Activated naive CD8-positive, alpha-beta T cell treated with anti-CD3 and anti-CD28 coated beads, Interleukin-2, amount 50 U/mL, for 16 hours (primary cell): ENCODE measurements around the gene SRRD.

Source experiments
- DNase-seq: peaks from one replicate; pipeline ENCODE4 v3.0.0-alpha.2; 2020; ENCODE audit warnings: low read depth, low spot score

Gene SRRD

GRCh38 chr22:26453216-26453615, 30.5 kb upstream of the SRRD start:
- DNase-seq: no peak

GRCh38 chr22:26453812-26454500, 29.7 kb upstream of the SRRD start:
- DNase-seq: no peak

DNA sequence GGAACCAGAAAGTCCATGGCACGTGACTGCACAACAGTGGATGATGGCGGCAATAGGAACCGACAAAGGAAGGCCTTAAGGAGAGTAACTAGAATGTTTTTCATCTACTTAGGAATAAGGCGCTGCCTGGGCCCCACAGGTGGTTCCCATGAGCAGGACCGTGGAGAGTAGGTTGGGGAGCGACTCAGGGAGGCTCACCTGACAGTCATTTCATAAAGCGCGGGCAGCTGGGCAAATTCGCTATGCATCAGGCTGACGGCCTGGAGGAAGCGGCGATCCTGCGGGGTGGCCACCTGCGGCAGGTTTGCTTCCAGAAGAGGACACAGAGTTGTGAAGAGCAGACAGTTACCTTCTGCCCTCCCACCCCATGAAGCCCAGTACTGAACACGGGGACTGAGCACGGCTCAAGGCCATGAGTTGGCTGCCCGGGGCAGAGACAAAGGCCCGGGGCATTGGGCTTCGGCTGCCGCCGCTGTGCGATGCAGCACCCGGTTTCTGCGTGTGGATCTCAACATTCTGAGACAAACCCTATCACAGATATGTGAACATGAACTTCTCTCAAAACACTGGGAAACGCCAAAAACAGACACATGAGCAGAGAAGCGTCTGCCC, 25.9 kb upstream of the SRRD start:
- no peak for DNase-seq

DNA sequence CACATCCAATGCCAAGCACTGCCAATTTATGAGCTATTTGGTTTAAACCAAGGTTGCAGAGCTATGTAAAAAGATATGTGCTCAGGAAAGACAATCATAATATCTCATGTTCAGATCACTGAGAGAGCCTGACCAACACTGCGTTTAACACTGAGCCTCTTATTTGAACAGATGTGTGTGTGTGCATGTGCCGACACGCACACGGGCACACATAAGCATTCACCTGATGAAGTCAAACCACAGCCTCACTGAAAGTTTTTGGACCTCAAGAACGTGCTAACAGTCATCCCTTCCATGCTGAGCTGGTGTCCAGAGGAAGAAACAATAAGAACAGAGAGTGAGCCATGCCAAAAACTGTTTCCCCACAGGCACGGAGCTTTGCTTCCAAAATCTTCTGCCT, 23.5 kb upstream of the SRRD start:
- DNase-seq: no peak

DNA sequence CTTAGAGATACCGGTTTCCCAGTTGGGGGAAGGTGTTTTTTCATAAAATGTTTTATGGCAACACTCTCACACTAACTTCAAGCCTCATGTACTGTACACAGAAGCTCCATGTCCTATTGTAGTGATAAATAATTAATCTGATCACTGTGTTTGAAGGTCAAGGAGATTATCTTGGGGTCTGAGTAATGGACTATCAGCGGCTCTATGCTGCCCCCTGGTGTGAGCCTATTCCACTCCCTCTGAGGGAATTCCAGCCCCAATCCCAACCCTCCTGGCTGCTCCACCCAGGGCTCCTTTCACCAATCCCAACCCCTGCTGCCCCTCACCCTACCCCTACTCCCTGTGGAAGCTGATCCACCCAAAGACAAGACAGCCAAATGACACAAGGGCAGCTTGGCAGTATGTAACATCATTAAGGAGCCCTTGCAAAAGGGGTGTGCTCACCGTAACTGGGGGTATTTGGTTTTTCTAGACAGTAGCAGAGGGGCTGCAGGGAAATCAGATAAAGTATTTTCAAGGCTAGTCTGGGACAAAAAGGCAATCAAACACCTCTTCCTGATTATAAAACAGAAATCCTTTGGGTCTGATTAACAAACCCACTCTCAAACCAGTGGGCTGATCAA, 22.4 kb upstream of the SRRD start:
- DNase-seq: no peak

- DNase-seq: no peak
Observed at GRCh38 chr22:26462051-26462450, 21.6 kb upstream of the SRRD start.

DNA sequence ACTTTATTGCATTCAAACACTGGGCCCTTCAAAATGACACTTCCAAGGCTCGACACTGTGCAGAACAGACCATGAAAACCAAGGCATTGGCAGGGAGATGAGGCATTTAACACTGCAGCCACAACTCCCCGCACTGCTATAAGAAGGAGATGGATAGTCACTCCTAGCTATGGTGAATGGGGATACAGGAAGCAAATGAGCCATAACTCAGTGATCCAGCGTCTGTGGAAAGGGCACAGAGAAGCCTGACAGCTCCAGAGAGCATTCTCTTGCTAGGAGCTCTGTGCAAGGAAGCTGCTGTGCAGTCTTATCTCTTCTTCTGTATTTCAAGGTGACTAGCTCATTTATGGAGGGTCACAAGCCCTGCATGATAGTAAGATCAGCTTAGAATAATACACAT, 21.0 kb upstream of the SRRD start:
- no peak for DNase-seq

DNA sequence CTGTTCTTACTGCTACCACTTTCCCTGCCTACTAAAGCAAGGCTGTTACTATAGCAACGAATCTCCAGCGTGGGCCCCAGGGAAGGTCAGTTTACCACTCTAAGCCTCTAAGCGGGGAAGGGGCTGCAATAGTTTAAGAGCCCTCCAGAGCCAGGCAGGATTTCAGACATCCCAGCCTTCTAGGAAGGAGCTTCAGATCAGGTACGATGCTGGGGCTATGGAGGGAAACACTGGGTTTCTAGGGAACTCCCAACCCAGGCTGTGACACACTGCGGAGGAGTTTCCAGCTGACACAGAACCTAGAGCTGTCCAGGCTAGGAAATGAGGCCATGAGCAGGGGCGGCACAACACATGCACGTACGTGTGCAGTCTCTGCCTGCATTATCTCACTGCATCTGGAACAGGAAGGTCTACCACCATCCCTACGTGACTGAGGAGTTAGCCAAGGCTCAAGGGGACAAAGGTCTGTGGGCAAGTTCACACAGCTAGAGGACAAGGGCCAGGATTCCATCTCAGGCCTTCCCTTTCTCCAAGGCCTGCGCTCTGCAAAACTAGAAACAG, 20.5 kb upstream of the SRRD start:
- no peak for DNase-seq

DNA sequence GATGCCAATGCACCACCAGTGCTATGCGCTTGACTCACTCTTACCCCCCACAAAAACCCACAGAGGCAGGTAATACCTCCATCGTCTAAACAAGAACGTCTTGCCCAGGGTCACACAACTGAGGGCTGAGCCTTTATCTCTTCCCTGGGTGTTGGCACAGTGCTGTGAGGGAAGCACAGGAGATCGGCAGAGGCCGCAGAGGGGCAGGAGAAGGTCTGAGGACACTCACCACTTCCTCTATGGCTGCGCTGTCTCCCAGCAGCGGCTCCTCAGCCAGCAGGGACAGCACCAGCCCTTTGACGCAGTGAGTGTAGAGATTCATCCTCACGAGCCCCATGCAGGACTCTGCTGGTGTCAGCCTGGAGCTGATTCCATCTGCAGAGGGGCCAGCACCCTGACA, 20.0 kb upstream of the SRRD start:
- no peak for DNase-seq

DNA sequence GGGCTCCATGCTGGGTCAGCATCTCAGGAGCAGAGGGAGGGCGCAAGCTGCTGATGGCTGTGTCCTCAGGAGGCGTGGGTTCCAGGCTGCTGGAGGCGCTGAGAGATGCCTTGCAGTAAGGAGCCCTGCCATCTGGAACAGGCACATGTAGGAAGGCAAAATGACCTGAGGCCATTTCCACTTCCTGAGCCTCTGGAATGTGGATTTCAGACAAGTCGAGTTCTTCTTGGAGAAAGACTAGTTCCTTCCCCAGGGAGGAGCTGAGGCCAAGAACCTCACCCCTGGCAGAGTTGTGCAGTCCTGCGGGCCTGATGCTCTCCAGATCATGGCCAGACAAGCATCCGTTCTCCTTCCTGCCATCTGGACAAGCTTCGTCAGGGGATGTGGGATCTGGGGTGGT, 19.4 kb upstream of the SRRD start:
- DNase-seq: no peak

DNA sequence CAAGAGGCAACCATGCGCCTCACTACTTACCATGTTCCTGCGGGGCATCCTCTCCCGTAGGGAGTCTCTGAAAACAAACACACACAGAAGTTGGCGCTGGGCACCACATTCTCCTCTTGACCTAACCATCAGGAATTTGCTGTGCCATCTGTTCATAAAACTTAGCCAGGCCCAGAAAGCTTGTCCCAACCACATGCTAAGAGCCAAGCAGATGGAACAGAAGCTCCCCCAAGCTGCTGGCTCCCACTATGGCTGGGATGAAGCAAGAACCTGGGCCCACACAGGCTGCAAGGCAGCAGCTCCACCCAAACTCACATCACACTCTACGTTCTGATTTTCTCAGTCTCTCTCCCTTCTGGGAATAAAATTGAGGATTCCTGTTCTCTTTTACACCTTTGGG, 17.5 kb upstream of the SRRD start:
- DNase-seq: no peak

DNA sequence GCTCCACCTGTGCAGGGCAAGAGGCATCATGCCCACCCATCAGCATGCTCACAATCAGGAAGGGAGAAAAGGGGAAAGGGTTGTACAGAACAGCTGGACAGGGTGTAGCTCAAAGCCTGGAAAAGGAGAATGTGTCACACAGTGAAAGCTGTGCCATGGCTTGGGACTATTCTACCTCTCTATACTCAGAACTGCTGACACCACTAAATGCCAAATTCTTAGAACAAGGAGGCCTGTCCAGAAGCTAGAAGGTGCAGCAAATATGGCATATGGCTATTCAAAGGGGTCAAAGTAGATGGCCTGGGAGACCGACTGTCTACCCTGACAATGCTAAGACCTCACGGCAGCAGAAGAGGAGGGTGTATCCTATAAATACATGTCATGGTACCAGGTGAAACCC, 12.9 kb upstream of the SRRD start:
- no peak for DNase-seq

DNA sequence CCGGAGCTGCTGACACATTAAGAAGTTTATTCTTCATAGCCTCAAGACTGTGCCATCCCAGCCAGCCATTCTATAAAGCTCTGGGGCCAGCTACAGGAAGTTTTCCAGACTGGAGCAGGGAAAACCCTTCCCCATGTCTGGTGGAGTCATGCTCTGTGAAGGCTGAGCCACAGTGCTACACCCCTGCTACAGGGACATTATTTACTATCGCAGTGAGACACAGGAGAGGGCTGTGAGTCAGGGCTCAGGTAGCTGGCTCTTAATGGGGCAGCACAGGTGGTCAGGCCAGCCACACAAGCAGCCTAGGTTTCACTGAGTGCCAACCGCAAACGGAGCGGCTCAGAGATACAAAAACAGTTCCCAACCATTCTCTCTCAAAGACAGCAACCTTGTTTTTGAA, 12.2 kb upstream of the SRRD start:
- no peak for DNase-seq

DNA sequence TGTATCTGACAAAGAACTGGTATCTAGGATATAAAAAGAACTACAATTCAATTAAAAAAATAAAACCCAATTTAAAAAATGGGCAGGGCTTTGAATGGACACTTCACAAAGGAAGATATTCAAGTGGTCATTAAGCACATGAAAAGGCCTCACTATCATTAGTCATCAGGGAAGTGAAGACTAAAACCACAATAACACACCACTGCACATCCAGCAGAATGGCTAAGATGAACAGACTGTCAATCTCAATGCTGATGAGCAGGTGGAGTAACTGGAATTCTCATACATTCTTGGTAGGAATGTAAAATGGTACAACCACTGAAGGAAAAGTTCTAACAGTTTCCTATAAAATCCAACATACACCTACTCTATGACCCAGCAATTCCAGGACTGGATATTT, 9.0 kb upstream of the SRRD start:
- DNase-seq: no peak

GRCh38 chr22:26476705-26477340, 6.9 kb upstream of the SRRD start:
- DNase-seq: no peak

DNA sequence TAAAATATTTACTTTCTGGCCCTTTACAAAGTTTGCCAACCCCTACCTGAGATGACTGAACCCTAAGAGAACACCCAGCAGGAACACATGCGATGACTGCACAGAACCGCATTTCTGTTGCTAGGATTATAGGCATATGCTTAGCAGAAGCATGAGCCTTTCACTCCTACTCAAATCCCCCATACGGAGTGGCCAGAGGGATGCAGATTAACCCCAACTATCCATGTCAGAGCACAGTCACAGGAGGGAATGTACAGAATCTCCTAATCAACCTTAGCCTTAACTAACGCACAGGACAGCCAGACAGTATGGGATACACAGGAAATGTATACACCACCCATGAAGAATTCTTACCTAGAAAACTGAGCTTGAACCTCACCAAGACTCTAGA, 6.3 kb upstream of the SRRD start:
- DNase-seq: no peak

DNA sequence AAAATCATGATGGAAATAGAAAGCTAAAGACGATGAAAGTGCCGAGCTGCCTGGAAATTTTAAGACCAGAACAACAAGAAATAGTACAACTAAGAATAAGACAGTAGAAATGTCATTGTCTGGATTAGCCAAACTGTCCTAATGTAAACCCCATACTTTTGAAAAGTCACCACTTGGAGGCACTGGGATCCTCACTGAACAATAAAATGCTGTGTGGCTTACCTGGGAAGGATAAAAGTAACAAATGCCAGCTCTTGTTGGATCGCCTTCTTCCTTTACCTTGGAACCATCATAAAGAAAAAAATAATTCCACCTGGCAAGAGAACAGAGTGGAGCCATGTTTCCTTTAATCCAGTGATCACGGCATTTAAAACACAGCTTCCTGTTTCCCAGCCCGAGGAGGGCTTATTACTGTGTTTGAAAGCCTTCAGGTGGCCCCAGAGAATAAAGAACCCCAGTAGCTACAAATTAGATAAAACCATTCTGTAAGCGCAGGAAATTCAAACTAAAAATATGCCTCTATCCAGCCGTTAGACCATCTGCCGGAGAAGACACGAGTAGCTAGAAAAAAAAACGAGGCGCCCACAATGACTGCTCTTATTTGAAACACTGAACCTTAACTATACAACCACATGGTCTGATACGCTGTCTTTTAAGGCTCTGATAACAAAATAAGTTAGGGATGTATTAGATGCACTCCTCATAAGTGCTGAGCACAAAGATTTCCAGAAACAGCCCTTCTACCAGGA, 4.5 kb upstream of the SRRD start:
- no peak for DNase-seq

- DNase-seq: no peak
Observed at GRCh38 chr22:26479792-26480610, 3.7 kb upstream of the SRRD start.

DNA sequence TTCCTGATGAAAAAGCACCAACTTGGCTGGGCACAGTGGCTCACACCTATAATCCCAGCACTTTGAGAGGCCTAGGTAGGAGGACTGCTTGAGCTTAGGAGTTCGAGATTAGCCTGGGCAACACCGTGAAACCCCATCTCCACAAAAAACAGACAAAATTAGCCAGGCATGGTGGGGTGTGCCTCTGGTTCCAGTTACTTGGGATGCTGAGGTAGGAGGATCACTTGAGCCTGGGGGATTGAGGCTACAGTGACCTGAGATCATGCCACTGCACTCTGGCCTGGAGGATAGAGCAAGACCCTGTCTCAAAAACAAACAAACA, 3.1 kb upstream of the SRRD start:
- DNase-seq: no peak

DNA sequence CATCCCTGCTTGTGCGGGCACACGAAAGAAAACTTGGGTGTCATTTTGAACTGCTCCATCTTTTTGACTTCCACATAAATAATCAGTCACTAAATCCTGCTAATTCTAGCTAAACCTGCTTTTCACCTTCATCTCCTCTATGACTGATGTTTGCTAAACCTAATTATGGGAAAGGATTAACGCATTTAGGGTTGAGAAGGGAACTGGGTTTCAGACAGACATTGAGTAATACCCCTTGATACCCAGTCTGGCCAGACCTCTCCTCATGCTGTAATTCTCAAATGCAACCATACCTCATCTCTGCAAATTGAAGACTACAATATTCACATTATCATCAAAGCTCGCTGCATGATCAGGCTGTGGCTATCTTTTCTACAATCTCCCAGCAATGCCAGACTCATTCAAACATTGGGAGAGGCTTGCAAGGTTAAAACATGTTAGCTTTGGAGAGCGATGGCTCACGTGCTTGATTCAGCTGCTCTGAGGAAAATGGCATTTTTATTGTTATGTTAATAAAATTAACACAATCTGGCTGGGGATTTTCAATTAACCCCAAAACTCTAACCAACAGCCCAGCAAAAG, 2.5 kb upstream of the SRRD start:
- DNase-seq: no peak

GRCh38 chr22:26481694-26482093, 2.0 kb upstream of the SRRD start:
- DNase-seq: no peak
